Natural killer cell (primary cell): Measurements from ENCODE around the gene ABT1. TPM values are rescaled to one million over a fixed set of nuclear protein-coding genes. Genes with fewer than 3 reads are reported as not detected.

ENCODE experiments used
- ATAC-seq, 3 donors: fragments of 150-1000 bp in 2 of 3; fragments of 200-7000 bp in 1 of 3; cut with Tn5 transposase; 1 replicate in 1 of 3; 2 replicates in 2 of 3; pipeline ENCODE4 v1.10.0; 2021; ENCODE audit warnings: mild to moderate bottlenecking in 2 of 3, moderate library complexity in 2 of 3
- DNase-seq, 2 donors: peaks; one replicate each; pipeline versions ENCODE4 v3.0.0 to v3.0.0-alpha.2; 2013 to 2021; ENCODE audit warnings: mixed read lengths in 1 of 2
- H3K27ac ChIP-seq: one replicate; pipeline ENCODE4 v1.5.1; 2013; ENCODE audit warnings: mild to moderate bottlenecking, low read length
- H3K27me3 ChIP-seq: one replicate; pipeline ENCODE4 v1.6.1; 2013; ENCODE audit warnings: low read length; ENCODE audit not compliant: control insufficient read depth, insufficient read depth
- H3K36me3 ChIP-seq: one replicate; pipeline ENCODE4 v1.6.1; 2013; ENCODE audit warnings: low read length; ENCODE audit not compliant: control insufficient read depth, insufficient read depth
- H3K4me1 ChIP-seq: one replicate; pipeline ENCODE4 v1.6.1; 2013; ENCODE audit warnings: low read length; ENCODE audit not compliant: control insufficient read depth, insufficient read depth
- H3K4me3 ChIP-seq: one replicate; pipeline ENCODE4 v1.5.1; 2013; ENCODE audit warnings: low read length
- H3K9me3 ChIP-seq: one replicate; pipeline ENCODE4 v1.6.1; 2013; ENCODE audit warnings: low read length; ENCODE audit not compliant: control insufficient read depth, insufficient read depth
- H3K27ac Mint-ChIP-seq, 2 donors: one replicate each; pipeline ENCODE4 v1.8.0; 2022; ENCODE audit warnings: mild to moderate bottlenecking in 2 of 2, mixed read lengths in 2 of 2, moderate library complexity in 1 of 2
- H3K27me3 Mint-ChIP-seq, 2 donors: one replicate each; pipeline ENCODE4 v1.8.0; 2022; ENCODE audit warnings: low read depth in 2 of 2, mixed read lengths in 2 of 2
- H3K36me3 Mint-ChIP-seq: one replicate; pipeline ENCODE4 v1.8.0; 2022; ENCODE audit warnings: mixed read lengths
- H3K4me1 Mint-ChIP-seq, 2 donors: one replicate each; pipeline ENCODE4 v1.8.0; 2022; ENCODE audit warnings: mixed read lengths in 2 of 2
- H3K4me3 Mint-ChIP-seq: one replicate; pipeline ENCODE4 v1.8.0; 2022; ENCODE audit warnings: mild to moderate bottlenecking, moderate library complexity, mixed read lengths
- H3K9me3 Mint-ChIP-seq, 2 donors: one replicate each; pipeline ENCODE4 v1.8.0; 2022; ENCODE audit warnings: mixed read lengths in 2 of 2
- CTCF ChIP-seq: fragments of 200-600 bp; IDR thresholded peaks from one replicate; pipeline ENCODE4 v1.8.0; 2022; ENCODE audit warnings: antibody characterized with exemption
- WGBS: methylation state at CpG from one replicate; pipeline ENCODE4 v1.1.7; 2013; ENCODE audit warnings: missing lambda C conversion rate; ENCODE audit not compliant: insufficient coverage; 5-methylcytosine and 5-hydroxymethylcytosine counted together
- intact Hi-C: fragments of 100-400 bp; cut with micrococcal nuclease; formaldehyde crosslinking; loops from one replicate; pipeline ENCODE4 v1.14.2; 2022
- total RNA-seq, 4 donors: library from RNA; stranded (reverse); fragments of 120-200 nt in 1 of 4; gene quantifications; one replicate each; pipeline versions ENCODE4 v1.2.3 to v1.2.4, GENCODE V29; 2013 to 2022

ABT1 gene
- total RNA-seq, 3 donors from 2014 or later (not counting 1 experiment from before 2014, with no cell fraction given), result 23.9 to 30.7 (median 29.9) TPM

- intact Hi-C loops, result loop anchor here (1.0 to 5.0 kb wide), 4 partner anchors 23 to 537 kb away; a partner anchor contains a TSS
- no peaks in the 10 kb centered on the region for H3K9me3 Mint-ChIP-seq
- 36% methylated on average over 18 of the region's 23 CpGs for WGBS
- no peak overlapping the region for H3K4me3 ChIP-seq
- H3K36me3 Mint-ChIP-seq, result no peaks in the 10 kb centered on the region
- H3K27ac Mint-ChIP-seq, result peak overlapping the region in 1 of 2 donors; percentile 51
- peaks cover 21% of the 10 kb centered on the region for H3K36me3 ChIP-seq
- peaks cover 18% of the 10 kb centered on the region for H3K4me1 ChIP-seq
- H3K4me1 Mint-ChIP-seq, result peaks cover 6 to 10% of the 10 kb centered on the region in 2 donors
- peaks cover 20% of the 10 kb centered on the region for H3K27me3 ChIP-seq
- peaks cover 6 to 28% of the 10 kb centered on the region in 2 donors for H3K27me3 Mint-ChIP-seq
- no peaks in the 10 kb centered on the region for H3K9me3 ChIP-seq
- no peak for TF ChIP-seq CTCF
- no peak overlapping the region for H3K27ac ChIP-seq
- peak overlapping the region; percentile 57 for H3K4me3 Mint-ChIP-seq
- ATAC-seq (no peak), DNase-seq (peak in 1 of 2 donors; percentile 40)
Measured at GRCh38 chr6:26594730-26595632, 1.8 kb upstream of the ABT1 start.

GRCh38 chr6:26595669-26596269 lies 984 bp upstream of the ABT1 start:
- H3K9me3 ChIP-seq, result no peaks in the 10 kb centered on the region
- peak overlapping the region; percentile 79 for H3K4me3 ChIP-seq
- Mint-ChIP-seq H3K27ac (no peak overlapping the region), H3K36me3 (no peaks in the 10 kb centered on the region), H3K4me1 (peaks cover 6 to 10% of the 10 kb centered on the region in 2 donors), H3K4me3 (no peak overlapping the region), H3K27me3 (peaks cover 0 to 24% of the 10 kb centered on the region in 2 donors), H3K9me3 (no peaks in the 10 kb centered on the region)
- no peak overlapping the region for H3K27ac ChIP-seq
- peaks cover 25% of the 10 kb centered on the region for H3K36me3 ChIP-seq
- peaks cover 18% of the 10 kb centered on the region for H3K4me1 ChIP-seq
- WGBS, result under 1% methylated on average over 37 of the region's 39 CpGs
- DNase-seq (peak; percentile 86 to 93), ATAC-seq (peak; percentile 43 to 70 (median 50))
- peaks cover 20% of the 10 kb centered on the region for H3K27me3 ChIP-seq
- intact Hi-C loops, result loop anchor here (1.0 to 5.0 kb wide), 5 partner anchors 23 to 537 kb away; a partner anchor contains a TSS
- peak; percentile 99 for TF ChIP-seq CTCF

- intact Hi-C loops, result loop anchor here (5.0 kb wide), 1 partner anchor 535 kb away; a partner anchor contains a TSS
Measured at GRCh38 chr6:26597389-26597766, 625 bp downstream of the ABT1 start.

More at GRCh38 chr6:26597389-26597766, 625 bp downstream of the ABT1 start:
- Mint-ChIP-seq H3K4me1 (peaks cover 6 to 10% of the 10 kb centered on the region in 2 donors), H3K27ac (no peak overlapping the region), H3K27me3 (peaks cover 0 to 11% of the 10 kb centered on the region in 2 donors), H3K9me3 (no peaks in the 10 kb centered on the region), H3K4me3 (no peak overlapping the region), H3K36me3 (no peaks in the 10 kb centered on the region)
- no peak for TF ChIP-seq CTCF
- Histone ChIP-seq H3K4me3 (peak overlapping the region; percentile 79), H3K9me3 (no peaks in the 10 kb centered on the region), H3K36me3 (peaks cover 25% of the 10 kb centered on the region), H3K27me3 (peaks cover 14% of the 10 kb centered on the region), H3K4me1 (peaks cover 18% of the 10 kb centered on the region), H3K27ac (peak overlapping the region; percentile 92)
- 8% methylated on average over 10 of the region's 10 CpGs for WGBS
- ATAC-seq (no peak), DNase-seq (no peak)
